ENCODE data around the gene CD58. TPM values are rescaled to one million over a fixed set of nuclear protein-coding genes. Genes with fewer than 3 reads are reported as not detected.
"Not testable (repeated sequence)": the region's sequence is repeated elsewhere in the genome, so short reads cannot be mapped to it uniquely, and the experiment has no call there.

Gene CD58
- total and polyA plus RNA-seq, 9 of the 15 experiments (the other 6 are each of a cell fraction or from before 2014, with no cell fraction given), result 18.1 to 113 (median 37.4) TPM

DNA sequence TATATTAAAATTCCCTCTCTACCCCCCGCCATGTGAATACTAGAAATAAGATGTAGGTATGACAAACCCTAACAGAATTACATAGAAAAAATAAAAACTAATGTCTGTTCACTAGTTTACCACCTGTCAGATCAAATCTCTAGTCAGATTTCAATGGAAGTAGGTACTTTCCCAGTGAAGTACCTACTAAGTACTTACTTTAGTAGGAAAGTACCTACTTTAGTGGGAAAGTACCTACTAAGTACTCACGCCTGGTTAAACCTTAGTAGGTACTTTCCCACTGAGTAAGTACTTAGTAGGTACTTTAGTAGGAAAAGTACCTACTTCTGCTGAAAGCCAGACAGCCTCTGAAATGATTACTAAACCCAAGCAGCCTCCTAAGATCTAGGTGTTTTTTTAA, 38.0 kb upstream of the CD58 start:
- H3K79me2 ChIP-seq (ENCODE audit: control insufficient read depth, insufficient read depth, low read length); BruUV-seq (replicated peaks); intact Hi-C loops (cut with micrococcal nuclease); H3K36me3 ChIP-seq (ENCODE audit: control insufficient read depth, insufficient read depth, low read length); H3K9me3 ChIP-seq (replicated peaks; ENCODE audit: control insufficient read depth, insufficient read depth, low read depth, low read length); H3K9ac ChIP-seq (ENCODE audit: insufficient read depth in 1 of 2, low read depth in 2 of 2, low read length in 2 of 2); POLR2A ChIA-PET; in situ Hi-C loops (cut with MboI); DNase-seq (ENCODE audit: extremely low read depth in 1 of 4, low spot score in 3 of 4); H2AFZ ChIP-seq (ENCODE audit: low read depth, low read length); H3K4me1 ChIP-seq (replicated peaks in 1 of 2; ENCODE audit: control insufficient read depth in 2 of 2, insufficient read depth in 2 of 2, low read length in 2 of 2); H4K20me1 ChIP-seq (replicated peaks; ENCODE audit: control insufficient read depth, insufficient read depth, low read length); FAIRE-seq; H3K9me1 ChIP-seq (ENCODE audit: control insufficient read depth, insufficient read depth, low read length); H3K27me3 ChIP-seq (ENCODE audit: control insufficient read depth in 2 of 2, insufficient read depth in 2 of 2, low read length in 2 of 2); H3K4me3 ChIP-seq; H3K4me2 ChIP-seq (ENCODE audit: insufficient read depth, low read length); ATAC-seq; CTCF ChIA-PET (ENCODE audit: low intra/inter-chr PET ratio); H3K27ac ChIP-seq (ENCODE audit: extremely low read depth, low read depth, low read length): not testable (repeated sequence)
- WGBS (ENCODE audit: insufficient coverage, low coverage, missing lambda C conversion rate), result 45% methylated on average over 2 of the region's 2 CpGs
- peak; percentile 59; the same call in 1 of the 2 replicates for TF ChIP-seq ZKSCAN1 (IDR thresholded peaks at IDR 0.05; ENCODE audit: low read depth, low read length)

- not testable (repeated sequence) for H3K27ac ChIP-seq (ENCODE audit: extremely low read depth, low read depth, low read length); FAIRE-seq
These were observed 37.3 kb upstream of the CD58 start for GRCh38 chr1:116608151-116608550.

GRCh38 chr1:116607463-116607862, 36.6 kb upstream of the CD58 start:
- H3K4me1 ChIP-seq (replicated peaks in 1 of 2; ENCODE audit: control insufficient read depth in 2 of 2, insufficient read depth in 2 of 2, low read length in 2 of 2); CTCF ChIA-PET (ENCODE audit: low intra/inter-chr PET ratio); intact Hi-C loops (cut with micrococcal nuclease); H3K9me1 ChIP-seq (ENCODE audit: control insufficient read depth, insufficient read depth, low read length); H4K20me1 ChIP-seq (replicated peaks; ENCODE audit: control insufficient read depth, insufficient read depth, low read length); DNase-seq (ENCODE audit: extremely low read depth in 1 of 4, low spot score in 3 of 4); H2AFZ ChIP-seq (ENCODE audit: low read depth, low read length); in situ Hi-C loops (cut with MboI); H3K79me2 ChIP-seq (ENCODE audit: control insufficient read depth, insufficient read depth, low read length); H3K36me3 ChIP-seq (ENCODE audit: control insufficient read depth, insufficient read depth, low read length); FAIRE-seq; H3K4me3 ChIP-seq; BruUV-seq (replicated peaks); ATAC-seq; H3K9ac ChIP-seq (ENCODE audit: insufficient read depth in 1 of 2, low read depth in 2 of 2, low read length in 2 of 2); H3K9me3 ChIP-seq (replicated peaks; ENCODE audit: control insufficient read depth, insufficient read depth, low read depth, low read length); POLR2A ChIA-PET; H3K27me3 ChIP-seq (ENCODE audit: control insufficient read depth in 2 of 2, insufficient read depth in 2 of 2, low read length in 2 of 2); H3K4me2 ChIP-seq (ENCODE audit: insufficient read depth, low read length); H3K27ac ChIP-seq (ENCODE audit: extremely low read depth, low read depth, low read length): not testable (repeated sequence)
- WGBS (ENCODE audit: insufficient coverage, low coverage, missing lambda C conversion rate), result 38% methylated on average over 1 of the region's 1 CpG

More at GRCh38 chr1:116608151-116608550, 37.3 kb upstream of the CD58 start:
- H3K27me3 ChIP-seq (ENCODE audit: control insufficient read depth in 2 of 2, insufficient read depth in 2 of 2, low read length in 2 of 2); H3K4me3 ChIP-seq; H3K9me3 ChIP-seq (replicated peaks; ENCODE audit: control insufficient read depth, insufficient read depth, low read depth, low read length); H3K4me2 ChIP-seq (ENCODE audit: insufficient read depth, low read length); H3K79me2 ChIP-seq (ENCODE audit: control insufficient read depth, insufficient read depth, low read length); intact Hi-C loops (cut with micrococcal nuclease); H3K9ac ChIP-seq (ENCODE audit: insufficient read depth in 1 of 2, low read depth in 2 of 2, low read length in 2 of 2); CTCF ChIA-PET (ENCODE audit: low intra/inter-chr PET ratio); H3K36me3 ChIP-seq (ENCODE audit: control insufficient read depth, insufficient read depth, low read length); POLR2A ChIA-PET; H2AFZ ChIP-seq (ENCODE audit: low read depth, low read length); H3K9me1 ChIP-seq (ENCODE audit: control insufficient read depth, insufficient read depth, low read length); in situ Hi-C loops (cut with MboI); H3K4me1 ChIP-seq (replicated peaks in 1 of 2; ENCODE audit: control insufficient read depth in 2 of 2, insufficient read depth in 2 of 2, low read length in 2 of 2); BruUV-seq (replicated peaks); ATAC-seq; DNase-seq (ENCODE audit: extremely low read depth in 1 of 4, low spot score in 3 of 4); H4K20me1 ChIP-seq (replicated peaks; ENCODE audit: control insufficient read depth, insufficient read depth, low read length): not testable (repeated sequence)
- 77% methylated on average over 6 of the region's 12 CpGs for WGBS (ENCODE audit: insufficient coverage, low coverage, missing lambda C conversion rate)

DNA sequence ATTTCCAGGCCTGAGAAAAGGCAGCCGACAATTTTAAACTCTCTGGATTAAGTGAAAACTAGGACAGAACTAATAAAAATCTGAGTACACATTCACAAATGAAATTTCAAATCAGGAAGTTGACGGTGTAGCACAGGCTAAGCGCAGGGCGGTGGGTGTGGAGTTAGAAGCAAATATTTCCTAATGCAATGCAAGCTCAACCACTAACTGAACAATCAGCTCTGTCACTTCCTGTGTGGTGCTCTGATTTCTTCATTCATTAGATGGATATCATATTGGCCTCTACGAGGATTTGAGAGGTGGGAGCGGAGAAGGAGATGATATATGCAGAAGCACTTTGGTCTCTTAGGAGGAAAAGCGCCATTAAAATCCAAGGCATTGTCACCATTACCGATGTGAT, 35.2 kb upstream of the CD58 start:
- DNase-seq (ENCODE audit: extremely low read depth in 1 of 4, low spot score in 3 of 4); H3K36me3 ChIP-seq (ENCODE audit: control insufficient read depth, insufficient read depth, low read length); H3K27ac ChIP-seq (ENCODE audit: extremely low read depth, low read depth, low read length); POLR2A ChIA-PET; H3K4me3 ChIP-seq; H3K9me1 ChIP-seq (ENCODE audit: control insufficient read depth, insufficient read depth, low read length); ATAC-seq; H3K4me2 ChIP-seq (ENCODE audit: insufficient read depth, low read length); in situ Hi-C loops (cut with MboI); H2AFZ ChIP-seq (ENCODE audit: low read depth, low read length); H3K9ac ChIP-seq (ENCODE audit: insufficient read depth in 1 of 2, low read depth in 2 of 2, low read length in 2 of 2); BruUV-seq (replicated peaks); H3K4me1 ChIP-seq (replicated peaks in 1 of 2; ENCODE audit: control insufficient read depth in 2 of 2, insufficient read depth in 2 of 2, low read length in 2 of 2); CTCF ChIA-PET (ENCODE audit: low intra/inter-chr PET ratio); H4K20me1 ChIP-seq (replicated peaks; ENCODE audit: control insufficient read depth, insufficient read depth, low read length); H3K27me3 ChIP-seq (ENCODE audit: control insufficient read depth in 2 of 2, insufficient read depth in 2 of 2, low read length in 2 of 2); H3K9me3 ChIP-seq (replicated peaks; ENCODE audit: control insufficient read depth, insufficient read depth, low read depth, low read length); H3K79me2 ChIP-seq (ENCODE audit: control insufficient read depth, insufficient read depth, low read length); intact Hi-C loops (cut with micrococcal nuclease): not testable (repeated sequence)
- WGBS (ENCODE audit: insufficient coverage, low coverage, missing lambda C conversion rate), result 87% methylated on average over 5 of the region's 8 CpGs
- FAIRE-seq, result peak; percentile 11
